Lower leg skin (tissue), 3 donors: ENCODE data around the gene PTPRN2.

Experiments used
- POLR2A ChIP-seq, 2 donors: fragments of 450-650 bp; IDR thresholded peaks; one replicate each; pipeline ENCODE4 v1.6.1; 2016 to 2017; ENCODE audit warnings: antibody characterized with exemption in 2 of 2, mild to moderate bottlenecking in 1 of 2, moderate library complexity in 1 of 2
- TF ChIP-seq, protein P1 (sequence below), 3 donors: fragments of 450-650 bp; IDR thresholded peaks; one replicate each; pipeline ENCODE4 v1.5.1; 2016; ENCODE audit warnings: antibody characterized with exemption in 3 of 3, mild to moderate bottlenecking in 3 of 3, moderate library complexity in 2 of 3

DNA sequence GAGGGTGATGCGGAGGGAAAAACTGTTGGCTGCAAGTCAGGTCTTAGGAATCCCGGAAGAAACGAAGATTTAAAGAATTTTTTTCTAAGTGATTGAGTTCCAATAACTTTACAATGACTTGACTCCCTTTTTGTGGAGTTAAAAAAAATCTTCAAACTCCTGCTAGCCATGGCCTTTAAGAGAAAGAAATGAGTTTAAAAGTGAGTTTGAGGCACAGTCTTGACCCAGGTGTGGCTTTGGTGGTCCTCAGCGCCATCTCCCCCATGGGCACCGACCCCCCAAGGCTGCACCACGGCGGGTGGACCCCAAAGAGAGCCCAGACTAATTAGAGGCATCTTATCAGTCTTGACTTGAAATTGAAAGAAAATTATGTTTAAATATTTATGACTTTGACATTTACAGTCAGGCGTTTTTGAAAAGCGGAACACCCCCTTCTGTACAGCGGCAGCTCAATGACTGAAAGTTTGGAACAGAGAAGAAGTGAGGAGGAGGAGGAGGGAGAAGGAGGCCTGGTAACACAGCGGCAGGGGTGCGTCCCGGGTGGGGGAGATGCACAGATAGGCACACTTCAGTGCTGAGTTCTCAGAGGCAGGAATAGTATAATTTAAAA, 901.2 kb downstream of the PTPRN2 start:
- no peak for TF ChIP-seq POLR2A (IDR thresholded peaks at IDR 0.05)
- TF ChIP-seq, protein P1, sequence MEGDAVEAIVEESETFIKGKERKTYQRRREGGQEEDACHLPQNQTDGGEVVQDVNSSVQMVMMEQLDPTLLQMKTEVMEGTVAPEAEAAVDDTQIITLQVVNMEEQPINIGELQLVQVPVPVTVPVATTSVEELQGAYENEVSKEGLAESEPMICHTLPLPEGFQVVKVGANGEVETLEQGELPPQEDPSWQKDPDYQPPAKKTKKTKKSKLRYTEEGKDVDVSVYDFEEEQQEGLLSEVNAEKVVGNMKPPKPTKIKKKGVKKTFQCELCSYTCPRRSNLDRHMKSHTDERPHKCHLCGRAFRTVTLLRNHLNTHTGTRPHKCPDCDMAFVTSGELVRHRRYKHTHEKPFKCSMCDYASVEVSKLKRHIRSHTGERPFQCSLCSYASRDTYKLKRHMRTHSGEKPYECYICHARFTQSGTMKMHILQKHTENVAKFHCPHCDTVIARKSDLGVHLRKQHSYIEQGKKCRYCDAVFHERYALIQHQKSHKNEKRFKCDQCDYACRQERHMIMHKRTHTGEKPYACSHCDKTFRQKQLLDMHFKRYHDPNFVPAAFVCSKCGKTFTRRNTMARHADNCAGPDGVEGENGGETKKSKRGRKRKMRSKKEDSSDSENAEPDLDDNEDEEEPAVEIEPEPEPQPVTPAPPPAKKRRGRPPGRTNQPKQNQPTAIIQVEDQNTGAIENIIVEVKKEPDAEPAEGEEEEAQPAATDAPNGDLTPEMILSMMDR (IDR thresholded peaks at IDR 0.05) = no peak
